ENCODE data around the gene COL21A1.

The COL21A1 gene

GRCh38 chr6:56104591-56104990 lies 142.8 kb downstream of the COL21A1 start:
- no peak overlapping the region for H3K4me3 ChIP-seq (ENCODE audit: low read length)
- no peak for DNase-seq (ENCODE audit: low read depth)
- TF ChIP-seq, protein P1, sequence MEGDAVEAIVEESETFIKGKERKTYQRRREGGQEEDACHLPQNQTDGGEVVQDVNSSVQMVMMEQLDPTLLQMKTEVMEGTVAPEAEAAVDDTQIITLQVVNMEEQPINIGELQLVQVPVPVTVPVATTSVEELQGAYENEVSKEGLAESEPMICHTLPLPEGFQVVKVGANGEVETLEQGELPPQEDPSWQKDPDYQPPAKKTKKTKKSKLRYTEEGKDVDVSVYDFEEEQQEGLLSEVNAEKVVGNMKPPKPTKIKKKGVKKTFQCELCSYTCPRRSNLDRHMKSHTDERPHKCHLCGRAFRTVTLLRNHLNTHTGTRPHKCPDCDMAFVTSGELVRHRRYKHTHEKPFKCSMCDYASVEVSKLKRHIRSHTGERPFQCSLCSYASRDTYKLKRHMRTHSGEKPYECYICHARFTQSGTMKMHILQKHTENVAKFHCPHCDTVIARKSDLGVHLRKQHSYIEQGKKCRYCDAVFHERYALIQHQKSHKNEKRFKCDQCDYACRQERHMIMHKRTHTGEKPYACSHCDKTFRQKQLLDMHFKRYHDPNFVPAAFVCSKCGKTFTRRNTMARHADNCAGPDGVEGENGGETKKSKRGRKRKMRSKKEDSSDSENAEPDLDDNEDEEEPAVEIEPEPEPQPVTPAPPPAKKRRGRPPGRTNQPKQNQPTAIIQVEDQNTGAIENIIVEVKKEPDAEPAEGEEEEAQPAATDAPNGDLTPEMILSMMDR (IDR thresholded peaks at IDR 0.05; ENCODE audit: insufficient read depth, low read depth, low read length, missing control alignments) = no peak

- H3K4me3 ChIP-seq (ENCODE audit: low read length) = no peak overlapping the region
- TF ChIP-seq, protein P1 (IDR thresholded peaks at IDR 0.05; ENCODE audit: insufficient read depth, low read depth, low read length, missing control alignments) = no peak
Observed at GRCh38 chr6:56102216-56102615, 145.2 kb downstream of the COL21A1 start.

GRCh38 chr6:56101141-56101553 lies 146.2 kb downstream of the COL21A1 start:
- H3K4me3 ChIP-seq (ENCODE audit: low read length) = no peak overlapping the region
- TF ChIP-seq, protein P1 (IDR thresholded peaks at IDR 0.05; ENCODE audit: insufficient read depth, low read depth, low read length, missing control alignments) = no peak
- peak; percentile 95 for DNase-seq (ENCODE audit: low read depth)

More at GRCh38 chr6:56102216-56102615, 145.2 kb downstream of the COL21A1 start:
- DNase-seq (ENCODE audit: low read depth) = peak; percentile 10

DNA sequence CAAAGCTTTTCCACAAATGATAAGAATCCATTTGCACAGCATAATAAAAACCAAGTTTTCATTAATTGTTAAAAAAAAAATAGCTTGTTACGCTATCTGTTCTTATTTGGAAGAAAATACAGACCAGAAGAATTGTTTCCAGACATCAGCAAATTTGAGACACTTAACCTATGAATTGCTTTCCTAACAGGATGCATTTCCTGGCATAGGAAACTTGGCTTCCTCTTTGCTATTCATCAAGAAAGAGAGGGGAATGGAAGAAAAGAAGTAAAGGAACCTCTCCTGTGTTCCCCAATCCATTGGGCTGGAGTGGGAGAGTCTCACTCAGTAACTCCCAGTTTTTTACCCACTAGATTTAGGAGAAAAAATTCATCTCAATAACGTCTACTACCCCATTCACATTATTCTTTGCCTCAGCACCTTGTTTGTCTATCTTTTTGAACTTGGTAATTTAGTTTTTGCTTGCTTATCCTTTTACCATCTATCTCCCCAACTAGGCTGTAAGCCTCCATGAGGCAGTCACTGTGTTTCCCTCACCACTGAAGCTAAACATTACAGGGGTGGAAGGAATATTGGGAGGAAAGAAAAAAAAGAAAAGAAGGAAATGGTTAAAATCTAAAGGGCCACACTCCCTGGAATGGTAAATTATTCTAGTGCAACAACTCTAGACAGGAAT lies 150.3 kb downstream of the COL21A1 start:
- DNase-seq (ENCODE audit: low read depth) = no peak
- TF ChIP-seq, protein P1 (IDR thresholded peaks at IDR 0.05; ENCODE audit: insufficient read depth, low read depth, low read length, missing control alignments) = no peak
- H3K4me3 ChIP-seq (ENCODE audit: low read length) = no peak overlapping the region

DNA sequence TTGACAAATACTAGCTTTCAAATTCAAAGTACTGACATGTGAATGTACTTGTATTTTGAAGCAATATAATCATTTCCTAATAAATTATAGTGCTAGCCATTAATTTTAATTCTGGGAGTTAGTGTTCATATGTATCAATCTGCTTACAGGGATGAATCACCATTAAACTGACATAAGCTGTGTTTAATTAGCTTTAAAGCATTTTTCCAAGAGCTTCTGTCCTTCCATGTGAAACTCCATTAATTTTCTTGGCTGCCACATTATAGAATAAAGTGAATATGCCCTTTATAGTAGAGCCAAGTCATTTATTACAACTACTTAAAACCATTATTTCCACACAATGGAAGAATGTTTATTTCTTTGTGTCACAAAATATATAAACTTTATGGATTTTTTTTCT lies 150.8 kb downstream of the COL21A1 start:
- TF ChIP-seq, protein P1 (IDR thresholded peaks at IDR 0.05; ENCODE audit: insufficient read depth, low read depth, low read length, missing control alignments) = no peak
- DNase-seq (ENCODE audit: low read depth) = no peak
- no peak overlapping the region for H3K4me3 ChIP-seq (ENCODE audit: low read length)

- no peak overlapping the region for H3K4me3 ChIP-seq (ENCODE audit: low read length)
- DNase-seq (ENCODE audit: low read depth) = no peak
- TF ChIP-seq, protein P1 (IDR thresholded peaks at IDR 0.05; ENCODE audit: insufficient read depth, low read depth, low read length, missing control alignments) = no peak
Observed at GRCh38 chr6:56093776-56094175, 153.6 kb downstream of the COL21A1 start.
